HG02678 (cell line): ENCODE measurements around the gene IRAK1.
A peak's percentile ranks its signal among the peaks of the same experiment; 100 is the strongest.

ENCODE experiments used
- ATAC-seq: cut with Tn5 transposase; IDR thresholded peaks from one replicate; pipeline ENCODE4 v1.9.1; 2021; ENCODE audit warnings: mild to moderate bottlenecking, moderate library complexity; ENCODE audit not compliant: unreplicated experiment

IRAK1 gene

DNA sequence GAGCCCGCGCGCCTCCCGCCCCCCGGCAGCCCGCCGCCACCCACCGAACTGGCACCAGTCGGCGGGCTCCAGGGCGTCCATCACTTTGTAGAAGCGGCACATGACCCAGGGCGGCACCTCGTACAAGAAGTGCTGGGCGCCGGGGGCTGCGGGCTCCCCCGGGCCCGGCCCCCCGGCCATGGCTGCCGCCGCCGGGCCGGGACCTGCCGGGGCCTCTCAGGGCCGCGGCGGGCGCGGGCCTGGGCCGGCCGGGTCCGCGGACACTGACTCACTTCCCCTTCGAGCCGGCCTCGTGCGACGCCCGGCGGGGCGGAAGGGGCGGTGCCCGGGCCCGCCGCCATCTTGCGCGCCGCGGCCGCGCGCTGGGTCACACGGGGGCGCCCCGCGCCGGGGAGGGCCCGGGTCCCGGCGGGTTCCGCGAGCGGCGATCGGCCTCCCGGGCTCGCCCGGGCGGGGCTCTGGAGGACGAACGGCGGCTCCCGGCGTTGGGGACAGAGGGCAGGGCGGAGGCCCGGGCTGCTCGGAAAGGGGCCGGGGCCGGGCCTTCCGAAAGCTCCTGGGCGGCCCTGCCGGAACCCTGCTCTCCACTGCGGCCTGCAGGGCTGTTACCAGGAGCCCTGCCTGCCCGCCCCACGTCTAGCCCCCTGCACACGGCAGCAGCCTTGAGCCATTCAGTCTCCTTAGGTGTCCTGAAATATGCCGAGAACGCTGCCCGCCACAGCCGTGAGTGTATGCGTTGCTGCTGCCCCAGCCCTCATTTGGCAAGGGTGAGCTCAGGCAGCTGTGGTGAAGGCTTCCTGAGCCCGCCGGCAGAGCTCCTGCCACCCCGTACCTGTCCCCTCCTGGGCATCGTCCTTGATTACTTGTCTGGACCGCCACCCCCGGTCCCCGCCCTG lies at the start of gene IRAK1:
Gene IRAK1 (minus strand): TSS at position 270 of the 896 bp plus-strand sequence. CDS start 90 bp downstream, at position 180.
- ATAC-seq = peak; percentile 78

DNA sequence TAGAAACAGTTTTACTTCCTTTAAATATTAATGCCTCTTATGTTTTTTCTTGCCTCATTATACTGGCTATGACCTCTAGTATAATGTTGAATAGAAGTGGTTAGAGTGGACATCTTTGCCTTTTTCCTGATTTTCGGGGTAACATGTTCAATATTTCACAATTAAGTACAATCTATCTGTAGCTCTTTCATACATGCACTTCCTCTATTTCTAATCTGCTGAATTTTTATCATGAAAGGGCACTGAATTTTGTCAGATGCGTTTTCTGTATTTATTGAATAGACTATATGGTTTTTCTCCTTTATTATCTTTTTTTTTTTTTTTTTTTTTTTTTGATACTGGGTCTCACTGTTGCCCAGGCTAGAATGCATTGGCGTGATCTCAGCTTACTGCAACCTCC lies 48.9 kb upstream of the IRAK1 start:
- ATAC-seq = no peak

DNA sequence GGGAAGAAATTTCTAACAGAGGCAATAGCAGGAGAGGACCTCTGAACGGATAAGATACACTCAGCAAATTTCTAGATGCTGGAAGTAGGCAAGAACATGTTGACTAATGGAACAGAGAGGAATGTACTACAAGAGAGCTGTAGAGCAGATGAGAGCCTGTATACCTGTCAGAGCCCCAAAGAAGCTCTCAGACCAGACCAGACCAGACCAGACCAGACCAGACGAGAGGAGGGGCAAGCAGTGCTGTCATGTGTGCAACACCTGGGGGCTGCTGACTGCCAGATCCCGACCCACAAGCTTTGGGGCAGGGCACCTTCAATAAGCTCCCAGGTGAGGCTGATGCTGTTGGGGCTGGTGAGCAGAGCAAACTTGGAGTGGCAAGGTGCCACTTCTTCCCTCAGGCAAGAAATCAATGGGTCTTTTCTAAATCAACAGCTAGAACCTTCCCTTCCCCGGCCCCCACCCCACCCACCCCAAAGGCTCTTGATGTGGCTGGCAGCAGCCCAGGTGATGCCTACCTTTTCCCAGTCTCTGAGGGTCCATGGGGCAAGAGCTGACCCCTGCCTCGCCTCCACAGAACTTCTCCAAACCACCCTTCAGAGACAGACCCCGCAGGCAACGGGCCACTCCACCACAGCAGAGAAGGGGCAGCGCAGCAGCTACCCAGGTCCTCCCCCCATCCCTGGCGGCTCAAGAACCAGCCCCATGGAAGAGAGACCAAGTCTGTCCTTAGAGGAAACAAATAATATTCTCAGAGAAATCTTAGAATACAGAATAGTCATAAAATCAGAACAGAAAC lies 45.1 kb upstream of the IRAK1 start:
- no peak for ATAC-seq

DNA sequence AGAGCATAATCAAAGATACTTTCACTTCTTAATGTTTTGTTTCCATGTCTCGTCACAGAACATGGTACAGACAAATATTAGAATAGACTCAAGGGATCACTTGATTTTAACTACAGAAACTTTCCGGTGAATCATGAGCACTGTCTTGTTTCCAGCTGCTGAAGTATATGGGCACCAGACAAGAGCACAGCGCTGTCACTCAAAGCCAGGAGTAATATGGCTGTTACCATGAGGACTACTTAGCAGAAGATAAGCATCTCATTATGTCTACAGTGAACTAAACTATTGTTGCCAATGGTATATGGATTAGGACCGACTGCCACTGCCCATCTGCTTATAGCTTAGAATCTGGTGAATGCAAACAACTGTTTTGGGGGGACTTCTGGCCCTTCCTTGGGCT lies 43.5 kb upstream of the IRAK1 start:
- ATAC-seq = no peak

DNA sequence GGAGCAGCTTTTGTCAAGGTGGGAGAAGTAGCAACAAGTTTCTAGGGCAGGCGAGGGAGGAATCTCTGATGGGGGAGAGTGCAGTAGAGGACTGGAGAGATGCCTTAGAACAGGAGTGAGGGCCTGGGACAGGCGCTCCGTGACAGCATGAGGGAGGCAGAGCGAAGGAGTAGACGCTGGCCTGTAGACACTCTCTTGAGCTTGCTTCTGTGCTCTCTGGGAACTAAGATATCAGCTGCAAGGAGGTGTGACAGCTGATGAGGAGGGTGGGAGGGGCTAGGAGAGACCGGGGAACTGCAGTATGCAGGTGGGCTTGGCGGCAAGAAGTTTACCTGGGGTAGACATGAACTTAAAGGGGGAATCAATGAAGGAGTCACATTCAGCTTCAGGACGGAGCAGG lies 42.1 kb upstream of the IRAK1 start:
- ATAC-seq = no peak

DNA sequence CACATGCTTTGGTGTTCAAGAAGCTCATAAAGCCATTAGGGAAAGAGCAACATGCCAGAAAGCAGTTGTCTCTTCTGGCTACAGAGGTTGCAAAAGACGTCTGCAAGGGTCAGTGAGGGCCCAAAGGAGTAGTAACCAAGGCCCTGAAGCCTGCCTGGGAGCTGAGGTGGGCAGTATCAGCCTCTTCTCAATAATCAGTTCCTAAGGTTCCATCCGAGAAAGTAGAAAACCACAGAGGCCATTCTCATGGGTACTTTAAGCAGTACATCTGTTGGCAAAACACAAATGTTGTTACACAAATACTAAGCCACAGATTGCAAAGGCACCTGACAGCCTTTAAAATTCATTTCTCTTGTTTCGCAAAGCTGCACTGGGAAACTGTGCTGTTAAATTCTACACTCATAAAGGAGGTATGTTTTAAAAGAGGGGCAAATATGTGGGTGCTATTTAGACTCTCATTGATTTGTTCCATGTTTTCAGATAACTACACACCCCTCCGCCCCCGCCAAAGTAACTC lies 40.1 kb upstream of the IRAK1 start:
- ATAC-seq = no peak

DNA sequence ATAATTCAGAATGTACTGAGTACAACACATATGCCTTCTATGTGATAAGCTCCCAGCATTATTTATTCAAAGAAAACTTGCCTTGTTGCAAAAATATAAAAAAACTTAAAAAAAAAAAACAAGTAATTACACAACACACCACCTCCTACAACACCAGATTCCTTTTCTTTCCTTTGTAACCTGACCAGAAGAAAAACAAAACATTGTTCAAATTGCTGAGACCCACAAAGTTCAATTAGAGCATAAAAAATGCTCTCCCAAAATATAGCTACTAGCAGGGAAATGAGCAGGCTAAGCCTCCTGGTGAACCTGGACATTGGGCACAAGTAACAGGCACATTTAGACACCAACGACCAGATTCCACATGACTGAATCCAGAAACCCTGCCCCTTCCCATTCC lies 39.5 kb upstream of the IRAK1 start:
- ATAC-seq = no peak

DNA sequence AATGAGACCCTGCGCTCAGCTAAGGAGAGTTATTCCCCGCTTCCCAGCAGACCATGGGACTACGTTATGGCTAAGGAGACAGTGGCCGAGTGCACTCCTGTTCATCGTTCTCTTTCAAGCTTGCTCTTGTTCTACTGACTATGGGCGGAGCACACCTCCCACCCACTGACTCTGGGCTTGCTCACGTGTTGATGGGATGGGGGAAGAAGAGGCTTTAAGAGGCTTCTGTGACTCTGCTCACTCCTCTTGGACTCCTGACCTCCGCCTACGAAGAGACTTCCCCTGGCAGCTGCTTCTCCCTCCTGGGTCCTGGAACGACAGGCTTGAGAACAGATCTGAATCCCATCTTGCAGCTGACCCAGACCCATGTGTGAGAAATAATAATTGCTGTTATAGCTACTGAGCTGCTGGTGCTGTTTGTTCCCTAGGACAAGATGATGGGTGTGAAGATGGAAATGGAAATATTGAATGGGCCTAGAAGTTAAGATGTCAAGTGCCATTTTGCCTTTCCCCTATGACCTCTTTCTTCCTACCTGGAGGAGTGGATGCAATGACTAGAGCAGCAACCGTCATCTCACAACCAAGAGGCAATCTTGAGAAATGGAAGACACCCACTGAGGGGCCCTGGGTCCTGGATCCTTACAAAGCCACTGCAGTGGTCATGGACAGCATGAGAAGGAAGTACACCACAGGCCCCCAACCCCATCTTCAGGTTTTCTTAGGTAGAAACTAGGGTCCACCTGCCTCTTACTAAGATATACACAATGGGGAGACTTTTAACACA lies 38.7 kb upstream of the IRAK1 start:
- ATAC-seq = no peak

DNA sequence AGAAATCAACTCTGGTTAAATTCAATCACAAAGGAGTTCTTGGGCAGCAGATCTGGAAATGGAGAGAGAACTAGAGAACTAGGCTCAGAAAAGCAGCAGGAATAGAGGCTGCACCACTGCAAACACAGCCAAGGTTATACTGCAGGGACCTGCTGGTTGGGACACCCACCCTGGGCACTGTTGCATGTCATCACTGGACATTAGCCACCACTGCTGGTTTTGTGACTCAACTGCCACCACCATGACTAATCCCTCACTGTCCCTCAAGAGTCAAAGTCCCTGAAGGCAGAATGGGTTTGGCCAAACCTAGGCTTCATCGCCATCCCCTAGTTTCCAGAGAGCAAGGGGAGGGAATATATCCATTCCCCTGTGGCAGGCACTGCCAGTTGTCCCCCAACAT lies 38.1 kb upstream of the IRAK1 start:
- ATAC-seq = no peak

DNA sequence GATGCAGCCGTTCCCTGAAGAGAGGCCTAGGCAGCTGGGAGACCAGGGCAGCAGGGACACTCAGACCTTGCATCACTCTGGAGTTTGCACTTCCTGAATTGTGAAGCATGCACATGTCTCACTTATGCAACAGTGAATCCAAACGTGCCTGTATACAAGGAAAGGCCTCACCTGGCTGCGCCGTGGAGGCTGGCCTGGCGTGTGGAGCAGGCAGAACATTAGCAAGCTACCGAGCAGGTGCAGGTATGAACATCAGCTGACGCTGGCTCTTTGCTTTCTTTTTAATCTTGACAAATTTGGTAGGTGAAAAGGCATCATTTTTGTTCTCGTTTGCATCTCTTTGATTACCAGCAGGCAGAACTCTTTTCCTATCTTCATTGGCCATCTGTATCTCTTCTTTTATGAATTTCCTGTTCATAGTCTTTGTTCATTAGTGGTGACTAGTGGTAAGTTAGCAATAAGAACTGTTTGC lies 37.1 kb upstream of the IRAK1 start:
- no peak for ATAC-seq

DNA sequence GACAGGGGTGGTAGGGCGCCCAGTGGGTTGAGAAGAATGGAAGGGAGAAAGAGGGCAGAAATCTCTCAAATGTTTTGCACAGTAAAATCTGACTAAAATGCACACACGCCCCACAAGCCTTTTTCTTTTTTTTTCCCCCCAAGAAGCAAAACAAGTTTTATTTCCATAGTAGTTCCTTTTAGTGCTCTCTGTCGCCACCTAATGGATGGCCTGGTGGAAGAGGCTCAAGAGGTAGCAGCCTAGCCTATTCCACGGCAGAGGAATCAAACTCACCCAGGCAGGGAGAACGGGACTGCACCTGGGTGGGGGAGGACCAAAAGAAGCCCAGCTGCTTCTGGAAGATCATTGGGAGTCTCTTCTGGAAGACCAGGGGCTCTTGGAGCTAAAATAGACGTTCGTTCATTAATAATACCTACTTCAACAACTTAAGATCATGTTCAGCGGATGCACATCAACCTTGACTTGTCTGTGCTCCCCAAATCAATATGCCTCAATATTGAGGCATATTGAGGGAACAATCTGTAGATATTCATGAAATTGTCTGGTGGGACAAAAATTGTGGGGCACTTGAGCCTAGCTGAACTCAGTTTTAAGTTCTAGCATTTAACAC lies 31.6 kb upstream of the IRAK1 start:
- ATAC-seq = no peak

DNA sequence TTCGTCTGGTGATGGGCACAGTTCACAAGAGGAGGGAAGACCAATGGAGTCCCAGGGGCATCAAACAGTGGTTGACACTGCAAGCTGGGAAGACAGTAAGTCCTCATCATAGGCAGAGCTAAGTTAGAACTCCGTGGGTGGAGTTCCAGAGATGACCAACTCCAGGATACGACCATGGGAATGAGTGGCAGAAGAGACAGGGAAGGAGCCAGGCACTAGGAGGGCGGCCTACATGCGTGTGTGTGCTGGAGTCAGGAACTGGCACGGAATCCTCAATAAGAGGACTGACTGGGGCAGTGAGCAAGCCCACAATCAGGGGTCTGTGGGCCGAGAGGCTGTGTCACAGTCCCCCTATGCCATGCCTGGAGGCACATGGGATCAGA lies 30.4 kb upstream of the IRAK1 start:
- no peak for ATAC-seq

DNA sequence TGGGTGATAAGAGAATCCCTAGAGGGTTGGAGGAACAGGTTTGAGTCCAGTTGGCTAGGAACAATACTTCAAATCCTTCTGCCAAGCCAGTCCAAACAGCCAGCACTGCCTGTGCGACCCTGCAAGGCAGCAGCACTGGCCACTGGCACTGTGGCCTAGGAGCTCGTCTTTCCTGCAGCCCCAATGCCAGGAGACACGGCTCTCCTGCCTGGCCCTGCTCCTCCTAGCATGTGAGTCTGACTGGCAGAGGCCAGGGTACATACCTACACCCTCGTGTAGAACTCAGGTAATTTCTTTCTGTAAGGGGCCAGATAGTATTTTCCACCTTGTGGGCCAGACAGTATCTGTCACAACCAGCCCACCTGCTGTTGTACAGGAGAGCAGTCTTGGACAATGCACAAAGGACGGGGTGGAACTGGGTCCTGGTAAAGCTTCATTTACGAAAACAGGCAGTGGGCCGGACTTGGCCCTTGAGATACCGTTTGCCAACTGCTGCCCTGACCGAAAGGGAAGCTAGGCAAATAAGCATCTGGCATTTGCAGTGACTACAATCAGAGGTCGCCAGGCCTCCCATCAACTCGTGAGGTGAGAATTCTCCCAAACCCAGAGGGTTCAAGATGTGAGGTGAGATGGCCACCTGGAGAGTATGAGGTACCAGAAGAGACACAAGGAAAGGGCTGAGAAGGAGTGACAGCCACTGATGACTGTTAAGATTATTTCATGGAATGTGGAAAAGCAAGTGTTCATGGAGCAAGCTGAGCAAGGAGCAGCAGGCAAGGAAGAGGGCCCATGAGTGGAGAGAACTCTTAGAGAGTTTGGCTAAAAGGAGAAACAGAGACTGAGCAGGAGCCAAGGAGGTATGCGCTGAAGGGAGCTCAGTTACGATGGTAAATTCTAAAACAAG lies 29.8 kb upstream of the IRAK1 start:
- no peak for ATAC-seq

DNA sequence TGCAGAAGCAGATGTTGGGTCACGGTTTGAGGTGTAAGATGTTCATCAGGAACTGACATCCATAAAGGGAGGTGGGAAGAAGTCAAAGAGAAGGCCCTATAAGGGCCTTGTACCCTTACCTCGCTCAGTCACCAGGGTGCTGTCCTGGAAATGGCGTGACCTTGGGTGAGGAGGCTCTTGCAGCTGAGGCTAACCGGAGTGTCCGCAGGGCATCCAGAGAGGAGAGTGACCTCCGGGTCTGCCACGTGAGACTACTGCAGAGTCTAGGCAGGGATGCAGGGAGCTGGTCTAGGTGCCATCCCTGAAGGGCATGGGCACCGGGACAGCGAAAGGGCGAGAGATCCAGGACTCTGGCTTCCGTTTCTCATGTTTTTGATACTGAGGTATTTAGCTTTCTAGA lies 28.7 kb upstream of the IRAK1 start:
- no peak for ATAC-seq

DNA sequence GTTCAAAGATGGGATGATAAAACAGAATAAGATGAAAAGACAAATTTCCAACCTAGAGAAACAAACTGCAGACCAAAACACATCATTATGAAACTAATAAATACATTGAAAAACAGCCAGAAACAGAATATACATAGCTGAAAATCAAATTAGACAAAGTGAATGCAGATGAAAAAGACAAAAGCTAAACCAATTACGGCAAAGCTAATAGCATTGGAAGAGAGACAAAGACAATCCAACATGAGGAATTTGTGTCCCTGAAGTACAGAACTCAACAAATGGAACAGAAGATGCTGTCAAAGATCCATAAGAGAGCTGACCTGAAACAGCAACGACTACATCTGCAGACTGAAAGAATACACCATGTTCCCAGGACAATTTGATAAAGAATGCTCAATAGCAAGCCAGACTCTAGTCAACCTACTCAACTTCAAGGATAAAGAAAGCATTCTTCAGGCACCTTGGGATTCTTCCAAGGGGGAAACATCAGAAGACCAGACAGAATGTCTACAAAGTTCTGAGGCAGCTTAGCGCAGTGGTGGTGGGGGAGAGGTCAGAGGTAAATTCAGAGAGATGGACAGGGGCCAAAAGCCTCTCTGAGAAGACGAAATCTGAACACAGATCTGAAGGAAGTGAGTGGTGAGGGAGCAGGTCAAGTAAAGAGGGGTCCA lies 27.4 kb upstream of the IRAK1 start:
- no peak for ATAC-seq

DNA sequence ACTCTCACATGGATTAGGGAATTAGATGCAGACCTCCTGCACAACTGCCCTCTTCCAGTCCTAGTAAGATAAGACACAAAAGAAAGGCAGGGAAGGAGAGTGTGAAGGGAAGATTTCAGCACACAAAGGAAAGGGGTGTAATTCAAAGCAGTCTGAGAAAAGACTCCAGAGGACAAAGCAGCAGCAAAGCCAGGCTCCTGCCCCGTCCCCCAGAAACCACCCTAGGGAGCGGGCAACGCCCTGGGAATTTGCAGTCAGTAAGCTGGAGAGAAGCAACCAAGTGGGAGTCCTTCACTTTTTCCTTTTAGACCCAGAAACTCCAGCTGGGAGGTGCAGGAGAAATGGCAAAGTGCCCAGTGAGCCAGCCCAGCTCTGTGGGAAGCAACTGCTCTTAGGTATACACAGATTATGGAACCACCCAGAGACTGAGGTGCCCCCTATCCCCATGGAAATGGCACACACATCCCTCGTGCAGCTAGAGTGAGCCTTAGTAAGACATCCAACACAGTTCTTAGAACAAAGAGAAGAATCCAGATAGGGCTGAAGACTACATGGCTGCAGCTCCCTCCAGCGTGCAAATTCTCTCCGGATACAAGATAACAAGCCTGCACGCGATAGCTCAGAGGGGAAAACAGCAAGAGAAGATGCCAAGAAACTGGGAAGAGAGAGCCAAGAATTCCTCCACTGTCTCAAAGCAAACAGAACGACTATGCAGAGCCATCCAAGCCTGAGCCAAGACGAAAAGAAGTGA lies 26.5 kb upstream of the IRAK1 start:
- ATAC-seq = no peak

DNA sequence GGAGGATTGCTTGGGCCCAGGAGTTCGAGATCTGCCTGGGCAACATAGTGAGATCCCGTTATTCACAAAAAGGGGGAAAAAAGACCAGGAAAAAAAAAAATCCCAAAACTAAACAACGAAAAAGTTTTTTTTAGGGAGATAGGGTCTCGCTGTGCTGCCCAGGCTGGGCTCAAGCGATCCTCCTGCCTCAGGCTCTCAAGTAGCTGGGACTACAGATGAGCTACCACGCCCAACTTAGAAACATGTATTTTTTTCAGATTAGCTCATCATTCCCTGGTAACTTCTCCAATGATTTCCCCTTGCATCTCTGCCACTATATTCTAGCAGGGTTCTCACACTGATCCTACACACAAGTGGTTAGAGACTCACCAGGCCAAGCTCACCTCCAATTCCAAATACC lies 24.4 kb upstream of the IRAK1 start:
- ATAC-seq = no peak

DNA sequence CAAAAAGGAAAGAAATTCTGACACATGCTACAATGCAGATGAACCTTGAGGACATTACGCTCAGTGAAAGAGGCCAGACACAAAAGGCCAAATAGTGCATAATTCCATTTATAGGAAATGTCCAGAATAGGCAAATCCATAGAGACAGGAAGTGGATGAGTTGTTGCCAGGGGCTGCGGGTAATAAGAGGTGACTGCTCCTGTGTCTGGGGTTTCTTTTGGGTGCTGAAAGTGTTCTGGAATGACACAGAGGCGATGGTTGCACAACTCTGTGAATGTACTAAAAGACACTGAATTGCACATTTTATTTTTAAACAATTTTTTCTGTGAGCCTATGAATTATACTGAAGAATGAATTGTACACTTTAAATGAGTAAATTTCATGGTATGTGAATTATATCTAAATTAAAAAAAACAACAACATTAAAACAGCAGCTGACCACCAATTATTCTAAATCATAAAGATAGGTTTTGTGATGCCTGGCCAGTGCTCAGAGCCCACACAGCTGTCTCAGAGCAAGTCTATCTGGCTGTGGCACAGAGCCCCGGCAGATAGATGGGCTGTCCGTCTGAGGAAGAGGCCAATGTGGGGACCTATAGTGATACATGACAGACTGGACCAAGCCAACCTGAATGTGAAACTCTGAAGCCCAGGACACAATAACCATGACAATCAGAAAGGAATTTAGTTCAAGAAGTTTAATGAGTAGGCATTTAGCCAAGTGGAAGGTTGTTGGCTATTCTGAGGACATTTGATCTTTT lies 23.5 kb upstream of the IRAK1 start:
- ATAC-seq = no peak
